ENCODE data around the gene RUSC1.
A peak's percentile ranks its signal among the peaks of the same experiment; 100 is the strongest.

Gene RUSC1

DNA sequence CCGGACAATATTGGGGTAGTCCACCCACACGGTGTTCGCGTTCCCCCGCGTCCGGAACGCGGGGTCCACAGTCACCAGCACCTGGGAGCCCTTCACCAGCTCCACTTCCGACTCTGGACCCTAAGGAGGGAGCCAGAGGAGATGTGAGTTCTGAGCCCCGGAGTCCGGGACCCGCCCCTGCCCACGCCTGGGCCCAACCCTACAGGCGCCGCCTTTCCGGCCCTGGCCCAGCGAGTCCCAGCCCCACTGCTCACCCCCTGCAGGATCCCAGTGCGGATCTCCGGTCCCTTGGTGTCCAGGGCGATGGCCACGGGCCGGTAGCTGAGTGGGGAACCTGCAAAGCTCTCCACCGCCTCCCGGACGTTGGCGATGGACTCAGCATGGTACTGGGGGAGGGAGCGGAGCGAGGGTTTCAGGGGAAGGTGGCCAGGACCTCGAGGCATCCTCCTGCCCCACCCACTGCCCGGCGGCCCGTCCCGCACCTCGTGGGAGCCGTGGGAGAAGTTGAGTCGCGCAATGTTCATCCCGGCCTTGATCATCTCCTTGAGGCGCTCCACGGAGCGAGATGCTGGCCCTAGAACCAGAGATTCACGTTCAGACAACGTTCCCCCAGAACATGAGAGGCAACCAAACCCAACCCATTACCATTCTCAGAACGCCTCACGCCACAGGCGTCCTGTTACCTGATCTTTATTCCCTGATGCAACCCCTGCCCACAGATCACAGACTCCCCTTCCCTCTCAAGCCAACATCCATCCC lies 25.3 kb upstream of the RUSC1 start:
- no peak for DNase-seq (ENCODE audit: low read depth in 2 of 2)

GRCh38 chr1:155295942-155296267 lies 24.8 kb upstream of the RUSC1 start:
- DNase-seq (ENCODE audit: low read depth in 2 of 2), result no peak

GRCh38 chr1:155296661-155297060 lies 24.0 kb upstream of the RUSC1 start:
- DNase-seq (ENCODE audit: low read depth in 2 of 2), result no peak

DNA sequence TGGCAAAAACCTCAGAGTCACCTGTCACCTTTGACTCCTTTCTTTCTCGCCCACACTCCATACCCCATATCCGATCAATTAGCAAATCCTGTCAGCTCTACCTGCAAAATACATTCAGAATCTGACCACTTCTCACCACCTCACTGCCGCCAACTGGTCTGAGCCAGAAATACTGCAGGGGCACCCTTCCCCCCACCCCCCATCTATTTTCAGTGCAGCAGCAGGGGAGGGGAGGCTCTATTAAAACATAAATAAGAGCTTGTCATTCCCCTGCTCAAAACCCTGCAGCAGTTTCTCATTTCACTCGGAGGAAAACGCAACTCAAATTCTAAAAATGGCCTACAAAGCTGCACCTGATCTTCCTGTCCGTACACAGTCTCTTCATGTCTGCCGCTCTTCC lies 23.3 kb upstream of the RUSC1 start:
- DNase-seq (ENCODE audit: low read depth in 2 of 2), result no peak

DNA sequence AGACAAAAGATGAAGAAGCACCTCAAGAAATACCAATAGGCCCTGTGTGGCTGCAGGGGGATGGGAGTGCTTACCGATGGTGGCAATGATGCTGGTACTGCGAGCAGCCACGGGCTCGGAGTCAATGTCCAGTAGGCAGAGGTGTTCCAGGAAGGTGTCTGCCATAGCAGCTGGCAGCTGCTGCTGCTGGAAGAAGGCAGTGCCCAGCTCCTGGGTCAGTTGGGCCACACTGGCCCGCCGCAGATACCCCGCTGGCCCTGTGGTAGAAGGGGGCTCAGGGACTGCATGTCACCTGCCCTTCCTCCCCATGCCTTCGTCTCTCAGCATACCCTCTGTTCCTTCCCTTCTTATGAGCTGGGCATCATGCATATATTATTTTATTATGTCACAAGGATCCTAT lies 20.7 kb upstream of the RUSC1 start:
- no peak for DNase-seq (ENCODE audit: low read depth in 2 of 2)

DNA sequence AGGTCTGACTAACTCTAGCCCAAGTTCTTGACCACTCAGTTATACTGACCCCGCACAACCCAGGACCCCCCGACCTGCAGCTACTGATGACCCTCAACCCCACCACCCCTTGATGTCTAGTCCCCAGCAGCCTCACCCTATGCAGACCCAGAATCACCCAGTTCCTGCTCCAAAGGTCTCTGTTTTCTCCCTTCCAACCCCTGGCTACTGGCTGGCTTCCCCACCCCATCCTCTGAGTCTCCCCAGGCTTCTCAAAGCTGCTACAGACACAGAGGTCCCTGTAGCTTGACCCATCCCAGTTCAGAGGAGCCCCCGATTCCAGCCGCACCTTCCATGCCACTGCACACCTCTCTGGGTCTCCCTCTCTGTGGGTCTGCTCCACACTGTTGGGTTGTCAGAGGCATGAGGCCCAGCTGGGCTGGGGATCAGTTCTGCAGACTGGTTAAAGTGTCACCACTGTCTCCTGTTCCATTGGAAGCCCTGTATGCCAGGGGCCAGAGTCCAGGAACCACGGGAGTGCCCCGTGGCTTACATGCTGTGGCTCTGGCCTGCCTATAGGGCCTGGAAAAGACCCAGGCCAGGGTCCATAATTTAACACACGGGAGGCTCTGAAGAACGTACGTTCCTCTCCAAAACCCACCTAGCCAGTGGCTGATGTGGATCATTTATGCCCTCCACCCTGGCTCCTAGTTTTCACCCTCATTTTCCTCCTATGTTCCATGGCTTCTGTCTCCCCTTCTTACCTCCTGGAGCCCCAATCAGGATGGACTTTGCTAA lies 20.0 kb upstream of the RUSC1 start:
- DNase-seq (ENCODE audit: low read depth in 2 of 2), result no peak

DNA sequence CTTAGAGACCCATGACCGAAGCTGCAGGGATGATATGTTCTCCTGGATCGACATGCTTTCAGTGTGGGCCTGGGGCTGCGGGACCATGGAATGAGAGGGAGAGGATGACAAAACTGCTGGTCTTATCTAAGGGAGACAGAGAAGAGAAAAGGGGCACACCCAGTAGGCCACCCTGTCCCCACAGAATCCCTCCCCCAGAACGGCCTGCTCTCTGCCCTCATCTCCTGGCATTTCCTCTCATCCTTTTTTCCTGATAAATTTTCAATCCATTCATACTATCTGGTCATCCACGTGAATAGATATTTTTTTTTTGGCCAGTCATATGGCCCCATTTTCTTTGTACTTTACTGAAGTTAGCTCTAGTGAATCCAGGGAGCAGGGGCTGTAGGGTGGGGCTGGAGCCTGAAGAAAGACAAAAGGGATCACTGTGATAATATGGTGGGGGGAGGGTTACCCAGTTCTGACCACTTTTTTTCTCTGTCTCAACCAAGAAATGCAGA lies 19.3 kb upstream of the RUSC1 start, which contains the start of gene PKLR:
PKLR (minus strand) TSS at position 97 of the 500 bp plus-strand sequence; CDS start at position 54, 43 bp downstream.
- no peak for DNase-seq (ENCODE audit: low read depth in 2 of 2)

DNA sequence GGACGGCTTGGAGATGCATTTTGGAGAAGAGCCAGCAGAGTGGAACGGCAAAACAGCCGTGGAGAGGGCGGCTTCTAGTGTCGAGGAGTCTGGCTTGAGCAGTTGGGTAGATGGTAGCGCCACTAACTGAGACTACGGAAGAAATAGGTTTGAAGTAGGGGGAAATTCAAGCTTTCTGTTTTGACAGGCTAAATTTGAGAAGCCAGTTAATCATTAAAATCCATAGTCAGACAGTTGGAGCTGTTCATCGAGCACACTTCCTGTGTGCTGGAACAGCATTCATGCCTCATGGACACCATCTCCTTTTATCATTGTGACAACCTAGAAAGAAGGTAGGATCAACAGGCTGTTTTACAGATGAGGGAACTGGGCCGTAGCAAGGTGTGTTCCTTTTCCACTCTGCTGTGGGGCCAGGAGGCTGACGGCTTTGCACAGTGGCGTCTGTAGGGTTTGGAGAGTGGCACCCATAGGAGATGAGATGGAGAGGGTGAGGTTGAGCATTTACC lies 16.1 kb upstream of the RUSC1 start:
- DNase-seq (ENCODE audit: low read depth in 2 of 2), result no peak

DNA sequence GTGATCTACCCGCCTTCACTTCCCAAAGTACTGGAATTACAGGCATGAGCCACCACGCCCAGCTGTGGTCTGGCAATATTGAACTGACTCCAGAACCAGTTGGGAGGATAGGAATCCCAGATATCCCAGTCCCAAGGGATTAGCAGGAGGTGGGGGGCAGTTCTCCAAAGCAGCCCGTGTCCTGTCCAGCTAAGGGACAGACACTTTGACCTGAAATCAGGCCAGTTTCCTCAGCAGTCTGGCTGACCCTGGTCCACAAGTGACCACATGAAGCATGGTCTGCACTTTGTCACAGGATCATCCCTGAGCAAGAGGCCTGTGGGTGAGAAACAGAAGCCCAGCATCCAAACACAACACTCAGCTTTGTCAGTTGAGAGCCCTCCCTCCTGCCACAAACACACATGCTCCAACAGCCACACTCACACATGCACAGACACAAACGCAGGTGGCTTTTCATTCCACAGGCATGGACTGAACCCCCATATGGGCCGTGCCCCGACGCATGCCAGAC lies 14.8 kb upstream of the RUSC1 start:
- DNase-seq (ENCODE audit: low read depth in 2 of 2), result no peak

- no peak for DNase-seq (ENCODE audit: low read depth in 2 of 2)
These were observed 13.4 kb upstream of the RUSC1 start for GRCh38 chr1:155307247-155307740.

- DNase-seq (ENCODE audit: low read depth in 2 of 2), result peak; percentile 86 to 93
These were observed 11.9 kb upstream of the RUSC1 start, which contains the start of gene FDPS for GRCh38 chr1:155308493-155309422. FDPS (plus strand) TSS chr1:155308866; CDS start chr1:155309790, 924 bp downstream.

- no peak for DNase-seq (ENCODE audit: low read depth in 2 of 2)
These were observed 11.2 kb upstream of the RUSC1 start for GRCh38 chr1:155309423-155310021.

DNA sequence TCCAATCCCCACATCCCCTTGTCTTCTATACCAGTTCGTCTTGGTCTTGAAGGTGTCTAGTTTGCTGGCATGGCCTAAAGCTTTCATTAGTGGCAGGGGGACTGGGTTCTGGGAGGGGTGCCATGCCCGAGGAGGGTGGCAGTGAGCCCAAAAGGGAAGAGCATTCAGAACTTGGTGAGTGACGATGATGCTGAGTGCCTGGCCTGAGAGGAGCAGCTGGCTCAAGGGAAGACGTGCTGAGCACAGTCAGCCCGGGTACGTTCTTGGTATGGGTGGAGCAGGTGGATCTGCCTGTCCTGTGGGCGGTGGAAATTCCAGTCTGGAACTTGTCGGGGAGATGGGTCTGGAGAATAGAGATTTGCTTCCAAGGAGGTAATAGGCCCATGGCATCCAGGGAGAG lies 7.4 kb upstream of the RUSC1 start:
- DNase-seq (ENCODE audit: low read depth in 2 of 2), result no peak

DNA sequence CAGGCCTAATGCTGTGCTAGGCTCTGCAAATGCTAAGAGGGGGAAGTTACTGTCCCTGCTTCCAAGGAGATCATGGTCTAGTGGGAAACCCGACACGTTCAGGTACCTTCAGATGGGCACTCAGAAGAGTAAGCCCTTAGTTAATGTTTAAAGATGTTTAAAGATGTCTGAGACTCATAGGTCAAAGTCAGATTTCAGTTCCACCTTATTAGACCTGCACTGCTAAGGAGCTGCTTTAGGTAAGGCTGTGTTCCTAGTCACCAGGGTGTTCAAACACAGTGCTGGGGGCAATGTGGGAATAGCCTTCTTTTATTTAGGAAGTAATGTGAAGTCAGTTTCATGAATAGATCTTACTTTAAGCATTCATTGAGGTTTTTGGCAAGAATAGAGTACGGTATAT lies 3.8 kb upstream of the RUSC1 start:
- no peak for DNase-seq (ENCODE audit: low read depth in 2 of 2)

DNA sequence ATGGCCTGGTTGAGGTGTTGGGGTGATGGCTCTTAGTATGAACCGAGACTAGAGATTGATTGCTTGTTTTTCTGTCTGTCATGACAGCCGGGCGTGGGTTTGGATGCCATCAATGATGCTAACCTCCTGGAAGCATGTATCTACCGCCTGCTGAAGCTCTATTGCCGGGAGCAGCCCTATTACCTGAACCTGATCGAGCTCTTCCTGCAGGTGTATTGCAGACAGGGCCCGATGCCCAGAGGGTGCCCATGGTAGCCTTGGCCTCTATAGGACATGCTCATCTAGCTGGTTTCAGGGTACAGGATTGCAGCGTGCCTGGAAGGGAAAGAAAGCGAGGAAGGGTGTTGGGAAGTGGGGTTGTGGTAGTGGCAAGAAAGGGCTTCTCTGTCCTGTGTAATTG lies 2.6 kb upstream of the RUSC1 start:
- no peak for DNase-seq (ENCODE audit: low read depth in 2 of 2)

DNA sequence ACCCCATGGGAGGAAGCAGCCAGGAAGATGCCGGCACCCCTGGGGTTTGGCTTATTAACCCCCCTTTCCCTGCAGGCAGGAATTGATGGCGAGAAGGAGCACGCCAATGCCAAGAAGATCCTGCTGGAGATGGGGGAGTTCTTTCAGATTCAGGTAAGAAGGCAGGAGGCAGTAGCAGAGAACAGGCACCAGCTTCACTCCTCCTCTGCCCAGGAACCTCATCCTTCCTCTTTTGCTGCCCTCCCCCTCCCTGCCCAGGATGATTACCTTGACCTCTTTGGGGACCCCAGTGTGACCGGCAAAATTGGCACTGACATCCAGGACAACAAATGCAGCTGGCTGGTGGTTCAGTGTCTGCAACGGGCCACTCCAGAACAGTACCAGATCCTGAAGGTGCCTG lies 1.2 kb upstream of the RUSC1 start:
- DNase-seq (ENCODE audit: low read depth in 2 of 2), result no peak

DNA sequence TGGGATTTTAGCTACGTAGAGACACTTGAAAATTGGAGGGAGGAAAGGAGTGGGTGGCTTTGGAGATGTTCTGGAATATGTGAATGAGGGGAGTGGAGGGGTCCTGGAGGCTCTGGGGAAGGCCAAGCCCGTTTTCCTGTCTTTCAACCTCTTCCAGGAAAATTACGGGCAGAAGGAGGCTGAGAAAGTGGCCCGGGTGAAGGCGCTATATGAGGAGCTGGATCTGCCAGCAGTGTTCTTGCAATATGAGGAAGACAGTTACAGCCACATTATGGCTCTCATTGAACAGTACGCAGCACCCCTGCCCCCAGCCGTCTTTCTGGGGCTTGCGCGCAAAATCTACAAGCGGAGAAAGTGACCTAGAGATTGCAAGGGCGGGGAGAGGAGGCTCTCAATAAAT lies 442 bp upstream of the RUSC1 start:
- DNase-seq (ENCODE audit: low read depth in 2 of 2), result no peak

DNA sequence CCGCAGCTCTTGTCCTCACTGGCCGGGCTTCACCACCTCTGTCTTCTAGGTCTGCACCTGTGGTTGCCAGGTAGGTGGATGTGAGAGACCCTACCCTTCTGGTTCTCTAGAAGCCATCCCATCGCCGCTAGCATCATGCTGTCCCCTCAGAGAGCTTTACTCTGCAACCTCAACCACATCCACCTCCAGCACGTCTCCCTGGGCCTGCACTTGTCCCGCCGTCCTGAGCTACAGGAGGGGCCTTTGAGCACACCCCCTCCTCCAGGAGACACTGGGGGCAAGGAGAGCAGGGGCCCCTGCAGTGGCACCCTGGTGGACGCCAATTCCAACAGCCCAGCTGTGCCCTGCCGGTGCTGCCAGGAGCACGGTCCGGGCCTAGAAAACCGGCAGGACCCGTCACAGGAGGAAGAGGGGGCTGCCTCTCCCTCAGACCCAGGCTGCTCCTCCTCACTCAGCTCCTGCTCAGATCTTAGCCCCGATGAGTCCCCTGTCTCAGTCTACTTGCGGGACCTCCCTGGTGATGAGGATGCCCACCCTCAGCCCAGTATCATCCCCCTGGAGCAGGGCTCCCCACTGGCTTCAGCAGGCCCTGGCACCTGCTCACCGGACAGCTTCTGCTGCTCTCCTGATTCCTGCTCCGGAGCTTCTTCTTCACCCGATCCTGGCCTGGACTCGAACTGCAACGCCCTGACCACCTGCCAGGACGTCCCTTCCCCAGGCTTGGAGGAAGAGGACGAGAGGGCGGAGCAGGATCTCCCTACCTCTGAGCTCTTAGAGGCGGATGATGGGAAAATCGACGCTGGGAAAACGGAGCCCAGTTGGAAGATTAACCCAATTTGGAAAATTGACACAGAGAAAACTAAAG lies 1.2 kb downstream of the RUSC1 start:
- no peak for DNase-seq (ENCODE audit: low read depth in 2 of 2)

GRCh38 chr1:155322571-155322952 lies 1.9 kb downstream of the RUSC1 start:
- no peak for DNase-seq (ENCODE audit: low read depth in 2 of 2)
